Thyroid gland (tissue), 4 donors: ENCODE data around the gene ASGR1. TPM values are rescaled to one million over a fixed set of nuclear protein-coding genes. Genes with fewer than 3 reads are reported as not detected.

Experiments
- DNase-seq, 2 donors: peaks; one replicate each; pipeline ENCODE4 v3.0.0-alpha.2; 2019
- H3K27ac ChIP-seq, 3 donors: fragments of 200-600 bp; sonication (generic); 1 replicate in 2 of 3; 2 replicates in 1 of 3; pipeline ENCODE4 v1.5.1; 2016 to 2019; ENCODE audit warnings: mild to moderate bottlenecking in 1 of 3, moderate library complexity in 1 of 3
- H3K27me3 ChIP-seq: fragments of 200-600 bp; sonication (generic); one replicate; pipeline ENCODE4 v1.5.1; 2019
- H3K36me3 ChIP-seq, 2 donors: fragments of 200-600 bp; sonication (generic); one replicate each; pipeline ENCODE4 v1.5.1; 2016 to 2019
- H3K4me1 ChIP-seq, 2 donors: fragments of 200-600 bp; sonication (generic); one replicate each; pipeline ENCODE4 v1.5.1; 2017 to 2019
- H3K4me3 ChIP-seq, 3 donors: fragments of 200-600 bp; sonication (generic); replicated peaks in 1 of 3; 1 replicate in 2 of 3; 2 replicates in 1 of 3; pipeline ENCODE4 v1.5.1; 2016; ENCODE audit warnings: mild to moderate bottlenecking in 1 of 3
- H3K9me3 ChIP-seq: fragments of 200-600 bp; sonication (generic); one replicate; pipeline ENCODE4 v1.5.1; 2017
- CTCF ChIP-seq, 6 experiments: fragments of 200-600 bp in 3 of 6; fragments of 450-650 bp in 3 of 6; sonication (generic) in 3 of 6; IDR thresholded peaks; one replicate each; pipeline ENCODE4 v1.5.1; 2016 to 2019; ENCODE audit warnings: antibody characterized with exemption in 6 of 6, mild to moderate bottlenecking in 2 of 6, inconsistent platforms in 1 of 6, moderate library complexity in 1 of 6
- POLR2A ChIP-seq, 2 donors: fragments of 450-650 bp; IDR thresholded peaks; one replicate each; pipeline ENCODE4 v1.6.1; 2017; ENCODE audit warnings: antibody characterized with exemption in 2 of 2, mild to moderate bottlenecking in 2 of 2, moderate library complexity in 1 of 2
- WGBS, 2 donors: methylation state at CpG; one replicate each; pipeline ENCODE4 v1.1.5; 2017; 5-methylcytosine and 5-hydroxymethylcytosine counted together
- intact Hi-C: fragments of 100-400 bp; cut with DNase I; formaldehyde crosslinking; loops from one replicate; pipeline ENCODE4 v1.15.1; 2023
- total RNA-seq, 4 donors: library from RNA; depleted of rRNA; stranded (reverse); fragments of >200 nt; gene quantifications; one replicate each; pipeline ENCODE4 v1.2.3, GENCODE V29; 2016

The ASGR1 gene
- total RNA-seq, 4 donors from 2014 or later, result 3.0 to 6.5 (median 3.3) TPM; not detected in 1

GRCh38 chr17:7139400-7139799, 39.8 kb downstream of the ASGR1 start:
- WGBS, 2 donors, result 49 to 50% methylated on average over 10 of the region's 10 CpGs
- no peaks in the 10 kb centered on the region for H3K9me3 ChIP-seq
- no peak overlapping the region for H3K27ac ChIP-seq
- no peak for TF ChIP-seq CTCF (IDR thresholded peaks at IDR 0.05)
- TF ChIP-seq POLR2A (IDR thresholded peaks at IDR 0.05), result no peak
- intact Hi-C loops, result no loop called here
- peaks cover 11 to 23% of the 10 kb centered on the region in 2 donors for H3K4me1 ChIP-seq
- no peaks in the 10 kb centered on the region for H3K27me3 ChIP-seq
- DNase-seq, result no peak
- H3K4me3 ChIP-seq, result no peak overlapping the region
- no peaks in the 10 kb centered on the region for H3K36me3 ChIP-seq

- 62 to 72% methylated on average over 7 of the region's 7 CpGs for WGBS, 2 donors
- no peak overlapping the region for H3K27ac ChIP-seq
- peaks cover 11 to 23% of the 10 kb centered on the region in 2 donors for H3K4me1 ChIP-seq
- no peaks in the 10 kb centered on the region for H3K9me3 ChIP-seq
- intact Hi-C loops, result no loop called here
- H3K36me3 ChIP-seq, result no peaks in the 10 kb centered on the region
- H3K4me3 ChIP-seq, result no peak overlapping the region
- no peak for DNase-seq
- H3K27me3 ChIP-seq, result no peaks in the 10 kb centered on the region
- TF ChIP-seq POLR2A (IDR thresholded peaks at IDR 0.05), result no peak
- TF ChIP-seq CTCF (IDR thresholded peaks at IDR 0.05), result no peak
These were observed 40.3 kb downstream of the ASGR1 start for GRCh38 chr17:7138800-7139381.

GRCh38 chr17:7137171-7137943, 41.8 kb downstream of the ASGR1 start:
- TF ChIP-seq CTCF (IDR thresholded peaks at IDR 0.05) (no peak), POLR2A (IDR thresholded peaks at IDR 0.05) (no peak)
- Histone ChIP-seq H3K4me1 (peaks cover 11 to 23% of the 10 kb centered on the region in 2 donors), H3K4me3 (no peak overlapping the region), H3K36me3 (no peaks in the 10 kb centered on the region), H3K27ac (no peak overlapping the region), H3K27me3 (no peaks in the 10 kb centered on the region), H3K9me3 (no peaks in the 10 kb centered on the region)
- WGBS, 2 donors, result 65 to 70% methylated on average over 13 of the region's 13 CpGs
- DNase-seq, result no peak
- intact Hi-C loops, result loop anchor here (2.0 kb wide), 1 partner anchor 87 kb away; no protein-coding TSS in a partner anchor

GRCh38 chr17:7136266-7136877, 42.8 kb downstream of the ASGR1 start:
- Histone ChIP-seq H3K4me1 (peaks cover 9 to 20% of the 10 kb centered on the region in 2 donors), H3K4me3 (no peak overlapping the region), H3K27ac (no peak overlapping the region), H3K36me3 (no peaks in the 10 kb centered on the region), H3K9me3 (no peaks in the 10 kb centered on the region), H3K27me3 (no peaks in the 10 kb centered on the region)
- intact Hi-C loops, result loop anchor here (2.0 kb wide), 1 partner anchor 86 kb away; no protein-coding TSS in a partner anchor
- peak; percentile 77 to 93 (median 88) for TF ChIP-seq CTCF (IDR thresholded peaks at IDR 0.05)
- no peak for TF ChIP-seq POLR2A (IDR thresholded peaks at IDR 0.05)
- peak; percentile 74 to 77 for DNase-seq
- WGBS, 2 donors, result 25 to 26% methylated on average over 9 of the region's 9 CpGs
